GM23338 (cell line): Measurements from ENCODE around the gene ASTN1. TPM values are rescaled to one million over a fixed set of nuclear protein-coding genes. Genes with fewer than 3 reads are reported as not detected.

Experiments
- ATAC-seq: fragments of 200-7000 bp; cut with Tn5 transposase; 3 replicates; pipeline ENCODE4 v1.9.1; 2020
- DNase-seq: peaks from one replicate; pipeline ENCODE4 v3.0.0-alpha.2; 2015; ENCODE audit warnings: low spot score
- H2AFZ ChIP-seq: fragments of 200-600 bp; sonication (generic); 2 replicates; pipeline ENCODE4 v1.8.0; 2016; ENCODE audit warnings: antibody characterized with exemption, mild to moderate bottlenecking, moderate library complexity
- H3F3A ChIP-seq: fragments of 200-600 bp; sonication (generic); replicated peaks from 2 replicates; pipeline ENCODE4 v1.8.0; 2017; ENCODE audit warnings: antibody characterized with exemption, mixed run types, low read depth
- H3K27ac ChIP-seq: fragments of 200-600 bp; sonication (generic); 2 replicates; pipeline ENCODE4 v1.6.1; 2016; ENCODE audit warnings: low read depth
- H3K27me3 ChIP-seq: fragments of 200-600 bp; sonication (generic); 2 replicates; pipeline ENCODE4 v1.8.0; 2016; ENCODE audit warnings: mild to moderate bottlenecking, mixed run types, moderate library complexity; ENCODE audit not compliant: insufficient read depth
- H3K36me3 ChIP-seq: fragments of 200-600 bp; sonication (generic); 2 replicates; pipeline ENCODE4 v1.8.0; 2016; ENCODE audit warnings: mild to moderate bottlenecking; ENCODE audit not compliant: insufficient read depth
- H3K4me1 ChIP-seq: fragments of 200-600 bp; sonication (generic); 2 replicates; pipeline ENCODE4 v1.8.0; 2016; ENCODE audit warnings: mild to moderate bottlenecking, moderate library complexity; ENCODE audit not compliant: insufficient read depth
- H3K4me2 ChIP-seq: fragments of 200-600 bp; sonication (generic); 2 replicates; pipeline ENCODE4 v1.7.1; 2017; ENCODE audit warnings: mixed run types
- H3K4me3 ChIP-seq: fragments of 200-600 bp; sonication (generic); 2 replicates; pipeline ENCODE4 v1.6.1; 2016; ENCODE audit warnings: mixed run types
- H3K79me2 ChIP-seq: fragments of 200-600 bp; sonication (generic); replicated peaks from 2 replicates; pipeline ENCODE4 v1.8.0; 2017; ENCODE audit warnings: mild to moderate bottlenecking; ENCODE audit not compliant: insufficient read depth
- H3K9me2 ChIP-seq: fragments of 200-600 bp; sonication (generic); 2 replicates; pipeline ENCODE4 v1.8.0; 2017; ENCODE audit not compliant: insufficient read depth
- H4K20me1 ChIP-seq: fragments of 200-600 bp; sonication (generic); replicated peaks from 2 replicates; pipeline ENCODE4 v1.8.0; 2017; ENCODE audit warnings: mild to moderate bottlenecking; ENCODE audit not compliant: insufficient read depth
- H3K27ac Mint-ChIP-seq: 2 replicates; pipeline ENCODE4 v1.8.0; 2020; ENCODE audit warnings: inconsistent platforms, mild to moderate bottlenecking, moderate library complexity, mixed read lengths
- H3K27me3 Mint-ChIP-seq: 3 replicates; pipeline ENCODE4 v1.8.0; 2022; ENCODE audit warnings: low read depth, mild to moderate bottlenecking, moderate library complexity, mixed read lengths, inconsistent platforms; ENCODE audit not compliant: insufficient read depth, poor library complexity
- H3K36me3 Mint-ChIP-seq: 3 replicates; pipeline ENCODE4 v1.8.0; 2021; ENCODE audit warnings: low read depth, mild to moderate bottlenecking, inconsistent platforms, moderate library complexity, mixed read lengths
- H3K4me1 Mint-ChIP-seq: 3 replicates; pipeline ENCODE4 v1.8.0; 2020; ENCODE audit warnings: mild to moderate bottlenecking, inconsistent platforms, mixed read lengths
- H3K4me3 Mint-ChIP-seq: 3 replicates; pipeline ENCODE4 v1.8.0; 2021; ENCODE audit warnings: moderate library complexity, mild to moderate bottlenecking, inconsistent platforms, mixed read lengths
- H3K9me3 Mint-ChIP-seq: 3 replicates; pipeline ENCODE4 v1.8.0; 2020; ENCODE audit warnings: moderate library complexity, mild to moderate bottlenecking, inconsistent platforms, mixed read lengths
- CREB1 ChIP-seq: fragments of 250-450 bp; sonication (Bioruptor Pico); IDR thresholded peaks from 2 replicates; pipeline ENCODE4 v1.5.0; 2020; ENCODE audit warnings: low read depth, mild to moderate bottlenecking, moderate library complexity
- CTCF ChIP-seq, 2 experiments: fragments of 200-600 bp in 1 of 2; sonication (generic) in 1 of 2; conservative IDR thresholded peaks; 2 replicates each; pipeline versions ENCODE4 v1.5.1 to v1.6.1; 2016 to 2017; ENCODE audit warnings: antibody characterized with exemption in 2 of 2, low read depth in 2 of 2, mild to moderate bottlenecking in 2 of 2, moderate library complexity in 1 of 2
- EZH2 ChIP-seq: fragments of 200-600 bp; sonication (generic); IDR thresholded peaks from one replicate; pipeline ENCODE4 v1.8.0; 2017; ENCODE audit warnings: antibody characterized with exemption, mild to moderate bottlenecking, low read depth; ENCODE audit not compliant: unreplicated experiment
- JUNB ChIP-seq: IDR thresholded peaks from one replicate; pipeline ENCODE4 v1.6.1; 2016; ENCODE audit warnings: antibody characterized with exemption; ENCODE audit not compliant: unreplicated experiment
- REST ChIP-seq: IDR thresholded peaks from one replicate; pipeline ENCODE4 v1.6.1; 2018; ENCODE audit warnings: antibody characterized with exemption; ENCODE audit not compliant: unreplicated experiment
- STAT1 ChIP-seq: IDR thresholded peaks from one replicate; pipeline ENCODE4 v1.6.1; 2016; ENCODE audit warnings: antibody characterized with exemption; ENCODE audit not compliant: unreplicated experiment
- ZNF114 ChIP-seq: fragments of 250-450 bp; sonication (Bioruptor Pico); IDR thresholded peaks from 2 replicates; pipeline ENCODE4 v1.5.0; 2020; ENCODE audit warnings: mild to moderate bottlenecking, moderate library complexity
- ZNF331 ChIP-seq: fragments of 250-450 bp; sonication (Bioruptor Pico); IDR thresholded peaks from 2 replicates; pipeline ENCODE4 v1.5.0; 2020; ENCODE audit warnings: low read depth, mild to moderate bottlenecking, moderate library complexity
- long read RNA-seq: library from polyadenylated mRNA; unstranded; transcript quantifications from one replicate; pipeline ENCODE4 v2.0.0, GENCODE V29; 2020; ENCODE audit not compliant: unreplicated experiment
- polyA plus RNA-seq: library from polyadenylated mRNA; unstranded; fragments of >200 nt; fragmentation: Nextera tagmentation; extraction: Ambion mirVana; gene quantifications from 2 replicates; pipeline ENCODE4 v1.2.1, GENCODE V29; 2016
- total RNA-seq: library from RNA; depleted of rRNA; stranded (reverse); fragments of >200 nt; shearing (Covaris generic); gene quantifications from 2 replicates; pipeline ENCODE4 v1.2.3, GENCODE V29; 2014; rRNA removed

ASTN1 gene
- total RNA-seq (5.2 TPM in 2 replicates), polyA plus RNA-seq (1.5 and 2.0 TPM in 2 replicates)
- long read RNA-seq = 0 reads

- peak within 1 kb of the TSS; percentile 96 for H3K4me3 ChIP-seq
- no peaks in the 10 kb centered on the region for H3K36me3 ChIP-seq
- Mint-ChIP-seq H3K9me3 (no peaks in the 10 kb centered on the region), H3K4me3 (peak within 1 kb of the TSS; percentile 87), H3K36me3 (no peaks in the 10 kb centered on the region), H3K27ac (no peak within 1 kb of the TSS; the same call in 1 of the 2 replicates), H3K27me3 (peaks cover 21% of the 10 kb centered on the region), H3K4me1 (peaks cover 13% of the 10 kb centered on the region)
- H3K27ac ChIP-seq = no peak within 1 kb of the TSS
- H3K4me1 ChIP-seq = peaks cover 13% of the 10 kb centered on the region
- H3K27me3 ChIP-seq = peaks cover 65% of the 10 kb centered on the region
- DNase-seq = peak; percentile 85
- no peaks in the 10 kb centered on the region for H3K9me2 ChIP-seq
- ATAC-seq = peak; percentile 91
- H3K79me2 ChIP-seq = no peaks in the 10 kb centered on the region
- no peaks in the 10 kb centered on the region for H3F3A ChIP-seq
- H3K4me2 ChIP-seq = peak within 1 kb of the TSS; percentile 98
- no peaks in the 10 kb centered on the region; the same call in 1 of the 2 replicates for H4K20me1 ChIP-seq
- peak within 1 kb of the TSS; percentile 100 for H2AFZ ChIP-seq
- TF ChIP-seq CTCF (conservative IDR thresholded peaks at IDR 0.05; ENCODE audit: low read depth in 2 of 2) = 0 out of 4 replicates have a peak, but pooled peaks of 1 of the 2 experiments have one; percentile 1
- no peak for TF ChIP-seq ZNF114
These were observed at the start of gene ASTN1 for GRCh38 chr1:177164380-177165068. TSS of gene ASTN1 (minus strand) at chr1:177164712. CDS start at chr1:177164676, 36 bp downstream.

- ATAC-seq = no peak
- TF ChIP-seq CREB1 (no peak), CTCF (conservative IDR thresholded peaks at IDR 0.05; ENCODE audit: low read depth in 2 of 2) (no peak), STAT1 (no peak), EZH2 (no peak), JUNB (no peak), REST (no peak), ZNF331 (CRISPR knock-in tag) (no peak)
These were observed 46.7 kb upstream of the ASTN1 start for GRCh38 chr1:177211231-177211630.

More at GRCh38 chr1:177211231-177211630, 46.7 kb upstream of the ASTN1 start:
- Histone ChIP-seq H3K79me2 (no peaks in the 10 kb centered on the region), H4K20me1 (no peaks in the 10 kb centered on the region), H3K4me2 (no peak overlapping the region), H3K27me3 (peaks cover 37% of the 10 kb centered on the region), H3K27ac (no peak overlapping the region), H3K4me3 (no peak overlapping the region), H3K4me1 (no peaks in the 10 kb centered on the region), H3K36me3 (no peaks in the 10 kb centered on the region), H2AFZ (no peak overlapping the region), H3K9me2 (no peaks in the 10 kb centered on the region), H3F3A (no peaks in the 10 kb centered on the region)
- no peak for DNase-seq
- Mint-ChIP-seq H3K27me3 (peaks cover 28% of the 10 kb centered on the region), H3K27ac (no peak overlapping the region), H3K9me3 (no peaks in the 10 kb centered on the region), H3K36me3 (no peaks in the 10 kb centered on the region), H3K4me3 (no peak overlapping the region), H3K4me1 (peaks cover 2% of the 10 kb centered on the region; the same call in 1 of the 3 replicates)
